CD4-positive, alpha-beta T cell treated with Interleukin-1 beta for 1 hour (primary cell): ENCODE results near the gene TDRD6.
"Not testable (repeated sequence)": the region's sequence is repeated elsewhere in the genome, so short reads cannot be mapped to it uniquely, and the experiment has no call there.

Experiments
- DNase-seq, 2 donors: peaks; one replicate each; pipeline ENCODE4 v3.0.0-alpha.2; 2020 to 2022

Gene TDRD6

GRCh38 chr6:46744159-46744725, 56.6 kb downstream of the TDRD6 start:
- DNase-seq, result not testable (repeated sequence)

DNA sequence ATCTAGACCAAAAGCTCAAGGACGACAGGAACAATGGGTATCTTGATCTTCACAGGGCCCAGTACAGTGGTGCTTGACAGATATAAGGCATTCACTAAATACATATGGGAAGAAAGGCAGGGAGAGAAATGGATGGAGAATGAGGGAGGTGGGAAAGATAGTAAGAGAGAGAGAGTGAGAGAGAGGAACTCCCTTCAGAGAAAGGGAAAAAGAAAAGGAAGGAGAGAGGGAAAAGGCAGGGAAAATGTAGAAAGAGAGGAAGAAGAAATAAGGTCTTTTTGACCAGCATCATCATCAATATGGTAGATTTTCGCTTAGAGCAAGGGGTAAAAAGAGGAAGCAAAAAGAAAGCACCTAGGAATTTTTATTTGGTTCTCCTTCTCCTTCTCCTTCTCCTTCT, 58.3 kb downstream of the TDRD6 start:
- no peak for DNase-seq

- no peak for DNase-seq
Measured at GRCh38 chr6:46746696-46747095, 59.0 kb downstream of the TDRD6 start, which contains the start of gene ANKRD66. Gene ANKRD66, plus strand, starts transcription at chr6:46746933. Its CDS starts 5,016 bp downstream, at chr6:46751949.

GRCh38 chr6:46748940-46749503, 61.3 kb downstream of the TDRD6 start:
- DNase-seq, result no peak

DNA sequence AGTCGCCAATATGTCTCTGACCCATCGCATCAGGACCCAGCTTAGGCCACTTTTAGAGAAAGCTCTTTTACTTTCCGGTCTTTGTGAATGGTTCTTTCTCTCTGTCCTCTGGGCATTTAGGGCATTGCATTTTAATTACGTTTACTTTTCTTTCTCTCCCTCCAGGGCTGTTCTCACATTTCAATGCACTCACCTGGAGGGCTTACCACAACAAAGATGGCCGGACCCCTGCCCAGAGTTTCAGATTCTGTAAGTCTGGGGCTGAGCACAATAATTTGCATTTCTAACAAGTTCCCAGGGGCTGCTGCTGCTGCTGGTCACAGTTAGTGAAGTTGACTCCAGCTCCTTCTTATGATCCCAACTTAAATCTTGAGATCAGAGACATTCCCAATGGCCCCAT, 62.0 kb downstream of the TDRD6 start:
- DNase-seq, result no peak

DNA sequence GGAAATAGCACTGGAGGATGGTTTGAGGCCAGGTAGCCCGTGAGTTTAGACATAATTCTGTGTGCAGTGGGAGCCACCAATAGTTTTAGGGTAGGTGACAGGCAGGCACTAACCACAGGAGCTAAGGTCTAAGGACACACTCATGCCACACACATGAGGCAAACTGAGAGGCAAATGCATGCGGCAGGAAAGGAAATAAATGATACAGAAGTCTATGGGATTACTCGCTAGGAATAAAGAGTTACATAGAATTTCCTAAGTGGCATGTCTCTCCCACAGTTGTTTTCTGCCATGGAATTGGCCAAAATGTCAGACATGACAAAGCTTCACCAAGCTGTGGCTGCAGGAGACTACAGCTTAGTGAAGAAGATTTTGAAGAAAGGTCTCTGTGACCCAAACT, 64.0 kb downstream of the TDRD6 start:
- DNase-seq, result no peak
